AG04450 (cell line): ENCODE results near the gene DVL3. TPM values are rescaled to one million over a fixed set of nuclear protein-coding genes. Genes with fewer than 3 reads are reported as not detected.

ENCODE experiments used
- CTCF ChIA-PET: fragments of 300-600, 350-600 bp; formaldehyde crosslinking; extraction: SDS; loops from one replicate; lab custom pipeline; 2022; ENCODE audit warnings: antibody characterized with exemption, inconsistent platforms; lab: Charles Lee
- POLR2A ChIA-PET: fragments of 350-600 bp; formaldehyde crosslinking; extraction: SDS; loops from one replicate; lab custom pipeline; 2021; ENCODE audit warnings: antibody characterized with exemption, inconsistent platforms; lab: Yijun Ruan, JAX
- DNase-seq: peaks from one replicate; pipeline ENCODE4 v3.0.0-alpha.2; 2011; ENCODE audit warnings: low read depth, low spot score
- H3K27ac ChIP-seq: one replicate; pipeline ENCODE4 v1.5.1; 2012; ENCODE audit warnings: low read depth, low read length, control low read depth
- H3K27me3 ChIP-seq: one replicate; pipeline ENCODE4 v1.6.0; 2012; ENCODE audit warnings: low read length; ENCODE audit not compliant: control insufficient read depth, insufficient read depth
- H3K4me3 ChIP-seq: 2 replicates; pipeline ENCODE4 v1.5.1; 2011; ENCODE audit warnings: mild to moderate bottlenecking, low read depth, low read length, control low read depth
- H3K9me3 ChIP-seq: 2 replicates; pipeline ENCODE4 v1.5.1; 2012; ENCODE audit warnings: low read length; ENCODE audit not compliant: control insufficient read depth, insufficient read depth
- CTCF ChIP-seq: IDR thresholded peaks from 2 replicates; pipeline ENCODE4 v1.5.1; 2011; ENCODE audit warnings: low read depth, low read length, control low read depth, inconsistent platforms
- polyA plus RNA-seq: library from polyadenylated mRNA; depleted of rRNA; stranded (reverse); fragments of >200 nt; gene quantifications from 2 replicates; pipeline ENCODE4 v1.2.3, GENCODE V29; 2011

Gene DVL3
- polyA plus RNA-seq, 1 experiment = 29.7 TPM

DNA sequence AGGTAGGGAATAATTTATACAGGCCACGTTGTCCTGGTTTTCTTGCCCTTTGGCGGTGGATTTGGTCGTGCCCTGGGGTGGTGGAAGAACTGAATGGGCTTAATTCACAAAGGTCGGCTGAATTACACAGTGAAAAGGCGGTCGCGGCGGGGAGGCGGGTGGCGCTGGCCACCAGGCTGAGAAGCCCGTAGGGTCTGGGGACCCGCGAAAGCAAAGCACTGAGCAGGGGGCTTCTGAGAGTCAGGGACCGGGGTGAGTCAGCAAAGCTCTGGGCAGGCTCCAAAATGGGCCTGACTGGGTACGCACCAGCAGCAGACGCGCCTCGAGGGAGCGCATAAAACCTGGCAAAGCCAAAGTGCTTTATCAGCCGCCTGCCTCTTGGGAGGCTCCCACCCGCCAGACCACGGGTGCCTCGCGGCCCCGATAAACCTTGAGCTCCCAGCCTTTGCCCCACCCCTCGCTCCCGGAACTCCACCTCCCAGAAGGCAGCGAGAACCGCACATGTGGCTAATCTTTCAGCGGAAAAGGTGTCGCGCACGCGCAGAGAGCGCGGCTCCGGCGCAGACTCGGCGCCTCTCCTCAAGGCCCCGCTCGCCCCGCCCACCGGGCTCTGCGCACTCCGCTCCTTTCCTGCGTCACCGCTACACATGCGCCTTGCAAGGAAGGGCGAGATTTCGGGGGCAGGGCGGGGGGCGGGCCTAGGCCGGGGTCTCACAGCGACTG is 30.4 kb downstream of the DVL3 start:
- Histone ChIP-seq H3K4me3 (peak overlapping the region; percentile 100), H3K27ac (peak overlapping the region; percentile 79), H3K27me3 (no peaks in the 10 kb centered on the region), H3K9me3 (no peaks in the 10 kb centered on the region)
- peak; percentile 98 for DNase-seq
- TF ChIP-seq CTCF = no peak
- POLR2A ChIA-PET = interaction anchor here (1.4 to 2.4 kb wide), 4 partner anchors 9 to 51 kb away, joined by 5 to 28 read pairs (median 11); partner anchors contain the start of genes AP2M1 and EIF2B5
- CTCF ChIA-PET = interaction anchor here (0.6 to 2.3 kb wide), 3 partner anchors 42 to 1502 kb away, joined by 3 to 8 read pairs (median 4); partner anchors contain the start of gene EEF1AKMT4

DNA sequence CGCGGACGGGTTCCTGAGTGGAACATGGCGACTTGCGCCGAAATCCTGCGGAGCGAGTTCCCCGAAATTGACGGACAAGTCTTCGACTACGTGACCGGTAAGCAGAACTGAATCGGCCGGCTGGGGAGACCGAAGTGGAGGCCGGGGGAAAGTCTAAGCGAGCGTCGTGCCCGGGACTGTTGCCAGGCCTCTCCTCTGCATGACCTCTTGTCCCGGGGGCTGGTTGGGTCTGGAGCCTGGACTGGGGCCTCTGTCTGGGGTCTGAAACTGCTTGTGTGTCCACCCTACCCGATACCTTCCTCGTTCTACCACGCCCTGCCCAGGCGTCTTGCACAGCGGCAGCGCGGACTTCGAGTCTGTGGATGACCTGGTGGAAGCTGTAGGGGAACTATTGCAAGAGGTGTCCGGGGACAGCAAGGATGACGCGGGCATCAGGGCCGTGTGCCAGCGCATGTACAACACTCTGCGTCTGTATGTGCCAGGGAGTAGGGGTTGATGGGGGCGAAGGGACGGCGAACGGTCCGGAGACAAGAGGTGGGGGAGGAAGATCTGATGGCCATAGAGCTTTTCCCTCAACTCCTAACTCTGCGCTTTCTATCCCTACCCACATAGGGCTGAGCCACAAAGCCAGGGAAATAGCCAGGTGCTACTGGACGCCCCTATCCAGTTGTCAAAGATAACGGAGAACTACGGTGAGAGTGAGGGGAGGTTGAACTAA is 31.2 kb downstream of the DVL3 start, which contains the start of gene ABCF3:
Gene ABCF3, plus strand, starts transcription at position 16 of the 718 bp plus-strand sequence. Its CDS starts 9 bp downstream, at position 25.
- Histone ChIP-seq H3K27ac (peak within 1 kb of the TSS; percentile 79), H3K4me3 (peak within 1 kb of the TSS; percentile 100), H3K27me3 (no peaks in the 10 kb centered on the region), H3K9me3 (no peaks in the 10 kb centered on the region)
- POLR2A ChIA-PET = interaction anchor here (1.4 to 2.4 kb wide), 4 partner anchors 10 to 51 kb away, joined by 5 to 28 read pairs (median 11); partner anchors contain the start of genes AP2M1 and EIF2B5
- no peak for TF ChIP-seq CTCF
- CTCF ChIA-PET = interaction anchor here (0.6 to 2.3 kb wide), 6 partner anchors 41 to 1503 kb away, joined by 3 to 8 read pairs (median 4); partner anchors contain the start of gene EEF1AKMT4
- DNase-seq = no peak

DNA sequence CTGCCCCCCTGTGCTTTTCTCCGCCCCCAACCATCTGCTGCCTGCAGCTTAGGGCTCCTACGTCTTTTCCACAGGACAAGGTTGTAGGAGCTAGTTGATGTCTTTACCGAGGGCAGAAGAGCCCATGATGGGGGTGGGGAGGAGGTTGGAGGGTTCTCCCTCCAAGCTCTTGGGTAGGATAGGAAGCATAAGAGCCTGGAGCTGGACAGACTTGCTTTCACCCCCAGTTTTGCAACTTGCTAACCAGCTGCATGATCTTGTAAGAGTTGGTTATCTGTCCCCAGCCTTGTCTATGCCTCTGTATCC is 31.7 kb downstream of the DVL3 start:
- CTCF ChIA-PET = interaction anchor here (0.8 to 2.3 kb wide), 4 partner anchors 41 to 291 kb away, joined by 3 to 8 read pairs (median 4); partner anchors contain the start of gene EEF1AKMT4
- Histone ChIP-seq H3K27me3 (no peaks in the 10 kb centered on the region), H3K4me3 (peak overlapping the region; percentile 100), H3K27ac (no peak overlapping the region), H3K9me3 (no peaks in the 10 kb centered on the region)
- no peak for DNase-seq
- TF ChIP-seq CTCF = no peak
- POLR2A ChIA-PET = interaction anchor here (1.9 to 2.4 kb wide), 3 partner anchors 10 to 30 kb away, joined by 5 to 28 read pairs (median 16); partner anchors contain the start of gene AP2M1

DNA sequence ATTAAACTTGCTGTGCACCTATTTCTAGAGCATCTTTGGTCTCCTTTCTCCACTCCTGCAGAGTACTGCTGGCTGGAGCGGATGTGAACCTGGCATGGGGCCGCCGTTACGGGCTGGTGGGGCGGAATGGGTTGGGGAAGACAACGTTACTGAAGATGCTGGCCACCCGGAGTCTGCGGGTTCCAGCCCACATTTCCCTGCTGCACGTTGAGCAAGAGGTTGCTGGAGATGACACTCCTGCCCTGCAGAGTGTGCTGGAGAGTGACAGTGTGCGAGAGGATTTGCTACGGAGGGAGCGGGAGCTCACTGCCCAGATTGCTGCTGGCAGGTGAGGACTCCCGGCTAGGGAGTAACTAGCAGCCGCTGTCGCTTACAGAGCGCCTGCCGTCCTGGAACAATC is 32.9 kb downstream of the DVL3 start:
- ChIA-PET CTCF (no interaction called here), POLR2A (no interaction called here)
- Histone ChIP-seq H3K27ac (no peak overlapping the region), H3K9me3 (no peaks in the 10 kb centered on the region), H3K4me3 (no peak overlapping the region), H3K27me3 (no peaks in the 10 kb centered on the region)
- no peak for TF ChIP-seq CTCF
- no peak for DNase-seq
